SK-N-SH (cell line): ENCODE measurements around the gene LRP5. TPM values are rescaled to one million over a fixed set of nuclear protein-coding genes. Genes with fewer than 3 reads are reported as not detected.

Experiments
- CTCF ChIA-PET: fragments of 300-600, 350-600 bp; formaldehyde crosslinking; extraction: SDS; loops from one replicate; lab custom pipeline; 2021; lab: Yijun Ruan, JAX
- POLR2A ChIA-PET: fragments of 350-600 bp; sonication (Branson Sonifier 250); formaldehyde crosslinking; extraction: SDS; loops from one replicate; lab custom pipeline; 2020; ENCODE audit warnings: antibody characterized with exemption, inconsistent platforms; lab: Yijun Ruan, JAX
- DNase-seq: peaks from one replicate; pipeline ENCODE4 v3.0.0; 2012
- H2AFZ ChIP-seq: fragments of 200-600 bp; sonication (generic); 2 replicates; pipeline ENCODE4 v1.8.1; 2016; ENCODE audit warnings: antibody characterized with exemption, mild to moderate bottlenecking, low read depth
- H3F3A ChIP-seq: fragments of 200-600 bp; sonication (generic); replicated peaks from 2 replicates; pipeline ENCODE3; 2016; ENCODE audit warnings: antibody characterized with exemption, mild to moderate bottlenecking; ENCODE audit not compliant: insufficient read depth
- H3K27ac ChIP-seq, 2 experiments: fragments of 200-500 bp in 1 of 2; fragments of 200-600 bp in 1 of 2; sonication (Bioruptor generic) in 1 of 2; sonication (generic), shearing (Covaris generic) in 1 of 2; 2 replicates each; pipeline versions ENCODE4 v1.5.1 to v1.6.1; 2014 to 2016; ENCODE audit warnings: low read depth in 2 of 2, inconsistent platforms in 1 of 2, low read length in 1 of 2, mild to moderate bottlenecking in 1 of 2, mixed read lengths in 1 of 2
- H3K27me3 ChIP-seq: fragments of 200-600 bp; sonication (generic), shearing (Covaris generic); 2 replicates; pipeline ENCODE4 v1.6.1; 2016; ENCODE audit warnings: mixed run types; ENCODE audit not compliant: insufficient read depth
- H3K36me3 ChIP-seq, 2 experiments: fragments of 200-500 bp in 1 of 2; fragments of 200-600 bp in 1 of 2; sonication (Bioruptor generic) in 1 of 2; sonication (generic) in 1 of 2; replicated peaks in 1 of 2; 2 replicates each; pipeline versions ENCODE3 to v1.5.1; 2014 to 2016; ENCODE audit warnings: low read length in 1 of 2, mild to moderate bottlenecking in 1 of 2; ENCODE audit not compliant: insufficient read depth in 2 of 2, control insufficient read depth in 1 of 2
- H3K4me1 ChIP-seq, 2 experiments: fragments of 200-500 bp in 1 of 2; fragments of 200-600 bp in 1 of 2; sonication (Bioruptor generic) in 1 of 2; sonication (generic), shearing (Covaris generic) in 1 of 2; 2 replicates each; pipeline versions ENCODE4 v1.5.1 to v1.6.1; 2014 to 2016; ENCODE audit warnings: low read depth in 1 of 2, low read length in 1 of 2, mixed run types in 1 of 2; ENCODE audit not compliant: insufficient read depth in 2 of 2, control insufficient read depth in 1 of 2
- H3K4me2 ChIP-seq: fragments of 200-600 bp; sonication (generic), shearing (Covaris generic); 2 replicates; pipeline ENCODE4 v1.6.1; 2017; ENCODE audit warnings: mixed run types
- H3K4me3 ChIP-seq, 2 experiments: fragments of 200-500 bp in 1 of 2; fragments of 200-600 bp in 1 of 2; sonication (Bioruptor generic) in 1 of 2; sonication (generic), shearing (Covaris generic) in 1 of 2; 2 replicates each; pipeline versions ENCODE4 v1.5.1 to v1.8.1; 2014 to 2016; ENCODE audit warnings: low read depth in 2 of 2, inconsistent platforms in 1 of 2, low read length in 1 of 2, mild to moderate bottlenecking in 1 of 2, mixed read lengths in 1 of 2, moderate library complexity in 1 of 2
- H3K79me2 ChIP-seq: fragments of 200-600 bp; sonication (generic); 2 replicates; pipeline ENCODE4 v1.8.1; 2017; ENCODE audit warnings: mild to moderate bottlenecking; ENCODE audit not compliant: insufficient read depth
- H3K9ac ChIP-seq: fragments of 200-600 bp; sonication (generic); 2 replicates; pipeline ENCODE4 v1.6.1; 2017; ENCODE audit warnings: mixed run types
- H3K9me2 ChIP-seq: fragments of 200-600 bp; sonication (generic); 2 replicates; pipeline ENCODE4 v1.6.1; 2017; ENCODE audit warnings: mixed run types
- H3K9me3 ChIP-seq: fragments of 200-600 bp; sonication (generic); 2 replicates; pipeline ENCODE4 v1.6.1; 2017; ENCODE audit warnings: mixed run types, mild to moderate bottlenecking, moderate library complexity
- H4K20me1 ChIP-seq: fragments of 200-600 bp; sonication (generic); 2 replicates; pipeline ENCODE4 v1.6.1; 2017; ENCODE audit warnings: mild to moderate bottlenecking, mixed run types; ENCODE audit not compliant: insufficient read depth
- EP300 ChIP-seq, 2 experiments: IDR thresholded peaks; 2 replicates each; pipeline versions ENCODE4 v1.4.0 to v1.6.1; 2012; ENCODE audit warnings: borderline replicate concordance in 1 of 2, low read depth in 1 of 2, low read length in 1 of 2
- EZH2phosphoT487 ChIP-seq: fragments of 200-600 bp; sonication (generic); IDR thresholded peaks from 2 replicates; pipeline ENCODE4 v1.6.1; 2017; ENCODE audit warnings: low read depth, mixed run types, mild to moderate bottlenecking, antibody characterized with exemption, moderate library complexity, borderline replicate concordance
- FOXM1 ChIP-seq: IDR thresholded peaks from 2 replicates; pipeline ENCODE4 v1.4.0; 2012; ENCODE audit warnings: low read depth, mild to moderate bottlenecking
- GATA2 ChIP-seq: sonication (generic); formaldehyde crosslinking; IDR thresholded peaks from 2 replicates; pipeline ENCODE4 v1.5.0; 2020; ENCODE audit warnings: mild to moderate bottlenecking, missing genetic modification reagents
- JUND ChIP-seq: IDR thresholded peaks from 2 replicates; pipeline ENCODE4 v1.4.0; 2012
- MEF2A ChIP-seq: IDR thresholded peaks from 2 replicates; pipeline ENCODE4 v1.4.0; 2012; ENCODE audit warnings: low read depth, borderline replicate concordance
- NFIC ChIP-seq: IDR thresholded peaks from 2 replicates; pipeline ENCODE4 v1.4.0; 2012; ENCODE audit warnings: borderline replicate concordance
- NRF1 ChIP-seq: IDR thresholded peaks from 2 replicates; pipeline ENCODE4 v1.6.1; 2012; ENCODE audit warnings: low read depth, mild to moderate bottlenecking, low read length
- POLR2AphosphoS5 ChIP-seq: IDR thresholded peaks from 2 replicates; pipeline ENCODE4 v1.6.1; 2012; ENCODE audit warnings: low read depth, low read length
- RCOR1 ChIP-seq: fragments of 150-350 bp; IDR thresholded peaks from 2 replicates; pipeline ENCODE4 v1.6.1; 2017; ENCODE audit warnings: antibody characterized with exemption, low read length
- RXRA ChIP-seq: IDR thresholded peaks from 2 replicates; pipeline ENCODE4 v1.4.0; 2012; ENCODE audit warnings: low read depth, mild to moderate bottlenecking, borderline replicate concordance
- SIN3A ChIP-seq: IDR thresholded peaks from 2 replicates; pipeline ENCODE4 v1.6.1; 2012; ENCODE audit warnings: low read depth, mild to moderate bottlenecking, low read length, moderate library complexity, borderline replicate concordance
- TCF12 ChIP-seq: IDR thresholded peaks from 2 replicates; pipeline ENCODE4 v1.4.0; 2012
- TEAD4 ChIP-seq: IDR thresholded peaks from 2 replicates; pipeline ENCODE4 v1.4.0; 2012; ENCODE audit warnings: mild to moderate bottlenecking, borderline replicate concordance; ENCODE audit not compliant: insufficient read depth
- WGBS: methylation state at CpG from one replicate; pipeline ENCODE4 v1.1.6; 2017; ENCODE audit warnings: low lambda C conversion rate; 5-methylcytosine and 5-hydroxymethylcytosine counted together
- polyA plus RNA-seq, 3 experiments: library from polyadenylated mRNA; depleted of rRNA; stranded (reverse); fragments of >200 nt; gene quantifications; 2 replicates each; pipeline ENCODE4 v1.2.3, GENCODE V29; 2012
- TF ChIP-seq, protein P1 (sequence below): fragments of 200-600 bp; sonication (generic); IDR thresholded peaks from 2 replicates; pipeline ENCODE4 v1.6.1; 2017; ENCODE audit warnings: antibody characterized with exemption, mild to moderate bottlenecking, moderate library complexity

The LRP5 gene
- polyA plus RNA-seq, 1 of the 3 experiments (the other 2 are of a cell fraction), result 15.0 TPM

DNA sequence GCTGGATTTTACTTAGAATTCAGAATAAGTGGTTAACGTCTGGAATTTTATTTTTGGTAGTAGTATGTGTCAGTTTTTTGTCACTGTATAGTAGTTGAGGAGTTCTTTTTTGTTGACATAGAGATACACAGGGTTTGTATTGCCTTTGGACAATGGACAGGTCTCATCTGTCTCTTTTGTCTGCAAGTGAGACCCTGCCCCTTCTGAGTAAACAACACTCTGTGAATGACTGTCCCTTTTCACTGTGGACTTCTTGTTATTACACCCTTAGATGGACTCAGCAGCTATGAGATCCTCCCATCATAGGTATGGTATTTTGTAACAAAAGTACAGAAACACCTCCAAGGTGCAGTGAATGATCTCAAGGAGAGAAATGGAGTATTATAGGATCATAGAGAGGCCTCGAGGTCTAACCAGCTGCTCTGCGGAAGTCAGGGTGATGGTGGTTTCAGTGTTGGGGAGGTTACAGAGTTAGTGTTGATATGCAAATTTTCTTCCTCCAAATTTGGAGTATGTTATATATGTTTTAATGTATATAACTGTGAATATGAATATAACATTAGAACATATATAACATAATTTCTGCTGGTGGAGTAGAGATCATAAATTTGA, 155.9 kb downstream of the LRP5 start:
- CTCF ChIA-PET, result no interaction called here
- Histone ChIP-seq H3K4me3 (no peak overlapping the region), H3K9me3 (no peaks in the 10 kb centered on the region), H3K36me3 (peaks cover 4 to 9% of the 10 kb centered on the region in 2 experiments), H3K27ac (0 out of 4 replicates have a peak overlapping the region, but pooled peaks of 1 of the 2 experiments have one; percentile 4), H3K9ac (no peak overlapping the region), H3K9me2 (no peaks in the 10 kb centered on the region), H3F3A (no peaks in the 10 kb centered on the region), H3K27me3 (no peaks in the 10 kb centered on the region), H3K4me2 (no peak overlapping the region), H2AFZ (no peak overlapping the region), H4K20me1 (peaks cover 100% of the 10 kb centered on the region), H3K4me1 (peaks cover 16 to 30% of the 10 kb centered on the region in 2 experiments; a peak in 2 of 4 replicates), H3K79me2 (peaks cover 100% of the 10 kb centered on the region)
- POLR2A ChIA-PET, result no interaction called here
- WGBS, result 83% methylated on average over 3 of the region's 3 CpGs
- DNase-seq, result no peak
- TF ChIP-seq TEAD4 (no peak), FOXM1 (no peak), MEF2A (no peak), TCF12 (no peak), GATA2 (CRISPR knock-in tag) (no peak), RCOR1 (no peak), EP300 (IDR thresholded peaks at IDR 0.05; ENCODE audit: borderline replicate concordance in 1 of 2, low read depth in 1 of 2, low read length in 1 of 2) (no peak), SIN3A (no peak), RXRA (no peak), NRF1 (no peak), POLR2AphosphoS5 (no peak), JUND (no peak)
- TF ChIP-seq, protein P1, sequence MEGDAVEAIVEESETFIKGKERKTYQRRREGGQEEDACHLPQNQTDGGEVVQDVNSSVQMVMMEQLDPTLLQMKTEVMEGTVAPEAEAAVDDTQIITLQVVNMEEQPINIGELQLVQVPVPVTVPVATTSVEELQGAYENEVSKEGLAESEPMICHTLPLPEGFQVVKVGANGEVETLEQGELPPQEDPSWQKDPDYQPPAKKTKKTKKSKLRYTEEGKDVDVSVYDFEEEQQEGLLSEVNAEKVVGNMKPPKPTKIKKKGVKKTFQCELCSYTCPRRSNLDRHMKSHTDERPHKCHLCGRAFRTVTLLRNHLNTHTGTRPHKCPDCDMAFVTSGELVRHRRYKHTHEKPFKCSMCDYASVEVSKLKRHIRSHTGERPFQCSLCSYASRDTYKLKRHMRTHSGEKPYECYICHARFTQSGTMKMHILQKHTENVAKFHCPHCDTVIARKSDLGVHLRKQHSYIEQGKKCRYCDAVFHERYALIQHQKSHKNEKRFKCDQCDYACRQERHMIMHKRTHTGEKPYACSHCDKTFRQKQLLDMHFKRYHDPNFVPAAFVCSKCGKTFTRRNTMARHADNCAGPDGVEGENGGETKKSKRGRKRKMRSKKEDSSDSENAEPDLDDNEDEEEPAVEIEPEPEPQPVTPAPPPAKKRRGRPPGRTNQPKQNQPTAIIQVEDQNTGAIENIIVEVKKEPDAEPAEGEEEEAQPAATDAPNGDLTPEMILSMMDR, result no peak

DNA sequence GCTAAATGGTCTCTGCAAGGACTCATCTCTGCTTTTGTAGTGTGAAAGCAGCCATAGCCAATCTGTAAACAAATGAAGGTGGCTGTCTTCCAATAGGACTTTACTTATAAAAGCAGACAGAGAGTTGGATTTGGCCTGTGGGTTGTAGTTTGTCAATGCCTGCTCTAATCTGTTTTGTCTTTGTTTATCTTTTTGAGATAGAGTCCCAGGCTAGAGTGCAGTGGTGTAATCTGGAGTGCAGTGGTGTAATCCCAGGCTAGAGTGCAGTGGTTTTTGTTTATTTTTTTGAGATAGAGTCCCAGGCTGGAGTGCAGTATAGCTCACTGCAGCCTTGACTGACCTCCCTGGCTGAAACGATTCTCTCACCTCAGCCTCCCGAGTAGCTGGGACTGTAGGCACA, 156.7 kb downstream of the LRP5 start:
- Histone ChIP-seq H2AFZ (no peak overlapping the region), H3K4me3 (no peak overlapping the region), H4K20me1 (peaks cover 100% of the 10 kb centered on the region), H3K9me2 (no peaks in the 10 kb centered on the region), H3K27ac (peak overlapping the region in 1 of 2 experiments; percentile 29; a peak in 1 of 4 replicates), H3K27me3 (no peaks in the 10 kb centered on the region), H3K36me3 (peaks cover 4 to 9% of the 10 kb centered on the region in 2 experiments), H3K79me2 (peaks cover 100% of the 10 kb centered on the region), H3K9me3 (no peaks in the 10 kb centered on the region), H3K9ac (no peak overlapping the region), H3K4me2 (no peak overlapping the region), H3F3A (no peaks in the 10 kb centered on the region), H3K4me1 (peaks cover 16 to 27% of the 10 kb centered on the region in 2 experiments; a peak in 2 of 4 replicates)
- CTCF ChIA-PET, result interaction anchor here (1.3 kb wide), 1 partner anchor 68 kb away, joined by 3 read pairs; no protein-coding TSS in a partner anchor
- 57% methylated on average over 2 of the region's 2 CpGs for whole genome bisulfite sequencing
- TF ChIP-seq EZH2phosphoT487 (no peak), NFIC (no peak), EP300 (IDR thresholded peaks at IDR 0.05; ENCODE audit: borderline replicate concordance in 1 of 2, low read depth in 1 of 2, low read length in 1 of 2) (0 out of 4 replicates have a peak, but pooled peaks of 1 of the 2 experiments have one; percentile 20)
- POLR2A ChIA-PET, result no interaction called here
- DNase-seq, result no peak
